ENCODE measurements around the gene GPANK1.
A peak's percentile ranks its signal among the peaks of the same experiment; 100 is the strongest.

The GPANK1 gene

GRCh38 chr6:31693535-31693934 is 28.7 kb upstream of the GPANK1 start:
- Histone ChIP-seq H2BK5ac (ENCODE audit: low read length) (no peak overlapping the region), H3K56ac (ENCODE audit: low read length) (no peak overlapping the region), H4K5ac (ENCODE audit: low read length) (no peak overlapping the region), H2BK15ac (replicated peaks; ENCODE audit: low read depth) (no peak overlapping the region), H4K8ac (ENCODE audit: low read depth, low read length) (no peak overlapping the region), H3K27ac (ENCODE audit: low read depth, low read length) (no peak overlapping the region), H3K36me3 (ENCODE audit: control insufficient read depth, insufficient read depth, low read length) (peaks cover 26% of the 10 kb centered on the region), H3K9ac (ENCODE audit: low read length) (no peak overlapping the region), H3K4me2 (ENCODE audit: low read length) (no peak overlapping the region), H3K4ac (ENCODE audit: low read depth, low read length) (no peak overlapping the region), H3K4me3 (ENCODE audit: low read length) (no peak overlapping the region), H3K27me3 (ENCODE audit: insufficient read depth, low read length, poor library complexity) (no peaks in the 10 kb centered on the region), H2AK5ac (ENCODE audit: low read length) (no peak overlapping the region), H3K4me1 (ENCODE audit: control insufficient read depth, low read depth, low read length) (peaks cover 8% of the 10 kb centered on the region), H2BK120ac (ENCODE audit: low read depth, low read length) (no peak overlapping the region), H3K79me1 (ENCODE audit: low read length) (peaks cover 4% of the 10 kb centered on the region), H3K79me2 (ENCODE audit: control insufficient read depth, insufficient read depth, low read length) (peaks cover 3% of the 10 kb centered on the region), H3K23ac (ENCODE audit: low read length) (no peak overlapping the region), H3K18ac (ENCODE audit: low read length) (no peak overlapping the region)
- WGBS (ENCODE audit: extremely low coverage, insufficient coverage, low lambda C conversion rate), result no CpG with 5 or more reads among the region's 6 CpGs
- DNase-seq, result no peak

GRCh38 chr6:31692886-31693285 is 28.1 kb upstream of the GPANK1 start:
- Histone ChIP-seq H2BK120ac (ENCODE audit: low read depth, low read length) (no peak overlapping the region), H4K5ac (ENCODE audit: low read length) (no peak overlapping the region), H3K56ac (ENCODE audit: low read length) (no peak overlapping the region), H3K23ac (ENCODE audit: low read length) (no peak overlapping the region), H2BK15ac (replicated peaks; ENCODE audit: low read depth) (no peak overlapping the region), H3K4me3 (ENCODE audit: low read length) (no peak overlapping the region), H2BK5ac (ENCODE audit: low read length) (no peak overlapping the region), H3K79me2 (ENCODE audit: control insufficient read depth, insufficient read depth, low read length) (peaks cover 3% of the 10 kb centered on the region), H3K27ac (ENCODE audit: low read depth, low read length) (no peak overlapping the region), H3K4ac (ENCODE audit: low read depth, low read length) (no peak overlapping the region), H3K9ac (ENCODE audit: low read length) (no peak overlapping the region), H3K79me1 (ENCODE audit: low read length) (peaks cover 4% of the 10 kb centered on the region), H3K4me1 (ENCODE audit: control insufficient read depth, low read depth, low read length) (peaks cover 8% of the 10 kb centered on the region), H4K8ac (ENCODE audit: low read depth, low read length) (no peak overlapping the region), H2AK5ac (ENCODE audit: low read length) (no peak overlapping the region), H3K27me3 (ENCODE audit: insufficient read depth, low read length, poor library complexity) (no peaks in the 10 kb centered on the region), H3K36me3 (ENCODE audit: control insufficient read depth, insufficient read depth, low read length) (peaks cover 31% of the 10 kb centered on the region), H3K4me2 (ENCODE audit: low read length) (no peak overlapping the region), H3K18ac (ENCODE audit: low read length) (no peak overlapping the region)
- WGBS (ENCODE audit: extremely low coverage, insufficient coverage, low lambda C conversion rate), result no CpG with 5 or more reads among the region's 9 CpGs
- DNase-seq, result no peak

GRCh38 chr6:31692353-31692752 is 27.6 kb upstream of the GPANK1 start:
- Histone ChIP-seq H4K8ac (ENCODE audit: low read depth, low read length) (no peak overlapping the region), H2BK120ac (ENCODE audit: low read depth, low read length) (no peak overlapping the region), H3K4me2 (ENCODE audit: low read length) (no peak overlapping the region), H3K79me1 (ENCODE audit: low read length) (no peaks in the 10 kb centered on the region), H3K4me1 (ENCODE audit: control insufficient read depth, low read depth, low read length) (peaks cover 8% of the 10 kb centered on the region), H2AK5ac (ENCODE audit: low read length) (no peak overlapping the region), H3K18ac (ENCODE audit: low read length) (no peak overlapping the region), H3K4me3 (ENCODE audit: low read length) (no peak overlapping the region), H3K36me3 (ENCODE audit: control insufficient read depth, insufficient read depth, low read length) (peaks cover 32% of the 10 kb centered on the region), H2BK15ac (replicated peaks; ENCODE audit: low read depth) (no peak overlapping the region), H3K79me2 (ENCODE audit: control insufficient read depth, insufficient read depth, low read length) (no peaks in the 10 kb centered on the region), H3K27ac (ENCODE audit: low read depth, low read length) (no peak overlapping the region), H3K9ac (ENCODE audit: low read length) (no peak overlapping the region), H2BK5ac (ENCODE audit: low read length) (no peak overlapping the region), H3K23ac (ENCODE audit: low read length) (no peak overlapping the region), H4K5ac (ENCODE audit: low read length) (no peak overlapping the region), H3K56ac (ENCODE audit: low read length) (no peak overlapping the region), H3K4ac (ENCODE audit: low read depth, low read length) (no peak overlapping the region), H3K27me3 (ENCODE audit: insufficient read depth, low read length, poor library complexity) (no peaks in the 10 kb centered on the region)
- DNase-seq, result no peak
- no CpG with 5 or more reads among the region's 4 CpGs for WGBS (ENCODE audit: extremely low coverage, insufficient coverage, low lambda C conversion rate)

- peaks cover 8% of the 10 kb centered on the region for H3K4me1 ChIP-seq (ENCODE audit: control insufficient read depth, low read depth, low read length)
- no peaks in the 10 kb centered on the region for H3K79me2 ChIP-seq (ENCODE audit: control insufficient read depth, insufficient read depth, low read length)
- no peak overlapping the region for H3K18ac ChIP-seq (ENCODE audit: low read length)
- DNase-seq, result no peak
- H2BK15ac ChIP-seq (replicated peaks; ENCODE audit: low read depth), result no peak overlapping the region
- H3K4me2 ChIP-seq (ENCODE audit: low read length), result no peak overlapping the region
- no peak overlapping the region for H3K4me3 ChIP-seq (ENCODE audit: low read length)
- peaks cover 30% of the 10 kb centered on the region for H3K36me3 ChIP-seq (ENCODE audit: control insufficient read depth, insufficient read depth, low read length)
- H4K5ac ChIP-seq (ENCODE audit: low read length), result no peak overlapping the region
- H4K8ac ChIP-seq (ENCODE audit: low read depth, low read length), result no peak overlapping the region
- no peak overlapping the region for H2BK120ac ChIP-seq (ENCODE audit: low read depth, low read length)
- no peak overlapping the region for H2AK5ac ChIP-seq (ENCODE audit: low read length)
- no peak overlapping the region for H3K27ac ChIP-seq (ENCODE audit: low read depth, low read length)
- no peak overlapping the region for H3K56ac ChIP-seq (ENCODE audit: low read length)
- H3K9ac ChIP-seq (ENCODE audit: low read length), result no peak overlapping the region
- H3K4ac ChIP-seq (ENCODE audit: low read depth, low read length), result no peak overlapping the region
- WGBS (ENCODE audit: extremely low coverage, insufficient coverage, low lambda C conversion rate), result no CpG with 5 or more reads among the region's 12 CpGs
- H3K23ac ChIP-seq (ENCODE audit: low read length), result no peak overlapping the region
- no peak overlapping the region for H2BK5ac ChIP-seq (ENCODE audit: low read length)
- no peaks in the 10 kb centered on the region for H3K79me1 ChIP-seq (ENCODE audit: low read length)
- no peaks in the 10 kb centered on the region for H3K27me3 ChIP-seq (ENCODE audit: insufficient read depth, low read length, poor library complexity)
Measured at GRCh38 chr6:31691564-31692108, 26.8 kb upstream of the GPANK1 start.

- Histone ChIP-seq H4K8ac (ENCODE audit: low read depth, low read length) (no peak overlapping the region), H2AK5ac (ENCODE audit: low read length) (no peak overlapping the region), H2BK120ac (ENCODE audit: low read depth, low read length) (no peak overlapping the region), H3K27me3 (ENCODE audit: insufficient read depth, low read length, poor library complexity) (no peaks in the 10 kb centered on the region), H4K5ac (ENCODE audit: low read length) (no peak overlapping the region), H3K27ac (ENCODE audit: low read depth, low read length) (peak overlapping the region; percentile 6), H3K18ac (ENCODE audit: low read length) (no peak overlapping the region), H2BK15ac (replicated peaks; ENCODE audit: low read depth) (no peak overlapping the region), H3K4me3 (ENCODE audit: low read length) (no peak overlapping the region), H3K36me3 (ENCODE audit: control insufficient read depth, insufficient read depth, low read length) (peaks cover 29% of the 10 kb centered on the region), H3K79me2 (ENCODE audit: control insufficient read depth, insufficient read depth, low read length) (no peaks in the 10 kb centered on the region), H2BK5ac (ENCODE audit: low read length) (no peak overlapping the region), H3K56ac (ENCODE audit: low read length) (no peak overlapping the region), H3K4me1 (ENCODE audit: control insufficient read depth, low read depth, low read length) (peaks cover 8% of the 10 kb centered on the region), H3K9ac (ENCODE audit: low read length) (peak overlapping the region; percentile 44), H3K4me2 (ENCODE audit: low read length) (no peak overlapping the region), H3K4ac (ENCODE audit: low read depth, low read length) (no peak overlapping the region), H3K23ac (ENCODE audit: low read length) (peak overlapping the region; percentile 66), H3K79me1 (ENCODE audit: low read length) (no peaks in the 10 kb centered on the region)
- WGBS (ENCODE audit: extremely low coverage, insufficient coverage, low lambda C conversion rate), result no CpG with 5 or more reads among the region's 6 CpGs
- no peak for DNase-seq
Measured at GRCh38 chr6:31691078-31691463, 26.3 kb upstream of the GPANK1 start.

All from mesendoderm (in vitro differentiated cells).